Keratinocyte (primary cell): ENCODE data around the gene PIGX.

Source experiments
- CTCF ChIP-seq, 3 experiments: IDR thresholded peaks in 1 of 3; conservative IDR thresholded peaks in 1 of 3; optimal IDR thresholded peaks in 1 of 3; 2 replicates in 2 of 3; 3 replicates in 1 of 3; pipeline versions ENCODE3 to v1.5.1; 2011; ENCODE audit warnings: low read length in 3 of 3, mild to moderate bottlenecking in 3 of 3, moderate library complexity in 2 of 3, control low read depth in 1 of 3, inconsistent platforms in 1 of 3; ENCODE audit not compliant: insufficient read depth in 2 of 3; ENCODE audit errors: extremely low read depth in 1 of 3
- EZH2 ChIP-seq: IDR thresholded peaks from one replicate; pipeline ENCODE4 v1.6.1; 2012; ENCODE audit warnings: inconsistent platforms, mild to moderate bottlenecking, low read length, moderate library complexity

GRCh38 chr3:196741249-196741889, 29.2 kb downstream of the PIGX start:
- TF ChIP-seq EZH2: no peak
- TF ChIP-seq CTCF (optimal IDR thresholded peaks at IDR 0.05 in 1 of 3, IDR thresholded peaks at IDR 0.05 in 1 of 3, conservative IDR thresholded peaks at IDR 0.05 in 1 of 3; ENCODE audit: extremely low read depth in 1 of 3, insufficient read depth in 2 of 3, low read length in 3 of 3): no peak
